K562 (cell line): Measurements from ENCODE around the gene BBLN. TPM values are rescaled to one million over a fixed set of nuclear protein-coding genes. Genes with fewer than 3 reads are reported as not detected.

Experiments
- HDAC2 ChIP-seq: fragments of 450-650 bp; IDR thresholded peaks from 2 replicates; pipeline ENCODE4 v1.6.1; 2016; ENCODE audit warnings: mild to moderate bottlenecking
- HIVEP1 ChIP-seq: fragments of 250-450 bp; sonication (Bioruptor Pico); IDR thresholded peaks from 2 replicates; pipeline ENCODE4 v1.4.0; 2020; ENCODE audit warnings: mild to moderate bottlenecking
- JUND ChIP-seq, 2 experiments: IDR thresholded peaks; 2 replicates in 1 of 2; 3 replicates in 1 of 2; pipeline ENCODE4 v1.6.1; 2011; ENCODE audit warnings: borderline replicate concordance in 2 of 2, low read depth in 2 of 2, low read length in 2 of 2, improper control_type of control experiment in 1 of 2, missing biosample characterization in 1 of 2, missing genetic modification characterization in 1 of 2, missing genetic modification reagents in 1 of 2
- KDM2B ChIP-seq: fragments of 250-450 bp; sonication (Bioruptor Pico); IDR thresholded peaks from 2 replicates; pipeline ENCODE4 v1.8.0; 2021; ENCODE audit warnings: mild to moderate bottlenecking, moderate library complexity
- MLLT1 ChIP-seq, 2 experiments: fragments of 450-650 bp; IDR thresholded peaks; 2 replicates each; pipeline ENCODE4 v1.6.1; 2016
- NONO ChIP-seq, 2 experiments: fragments of 200-400 bp in 1 of 2; fragments of 450-650 bp in 1 of 2; formaldehyde crosslinking in 1 of 2; IDR thresholded peaks; 2 replicates each; pipeline ENCODE4 v1.6.1; 2017; ENCODE audit warnings: low read depth in 2 of 2, mild to moderate bottlenecking in 2 of 2, moderate library complexity in 2 of 2, low read length in 1 of 2
- POLR2AphosphoS5 ChIP-seq: IDR thresholded peaks from 2 replicates; pipeline ENCODE4 v1.6.1; 2011; ENCODE audit warnings: mild to moderate bottlenecking, low read depth, low read length, moderate library complexity; ENCODE audit not compliant: control insufficient read depth, insufficient read depth
- SMARCA5 ChIP-seq: fragments of 450-650 bp; IDR thresholded peaks from 2 replicates; pipeline ENCODE4 v1.6.1; 2016
- STAT6 ChIP-seq: sonication (generic); formaldehyde crosslinking; IDR thresholded peaks from 2 replicates; pipeline ENCODE4 v1.8.1; 2023; ENCODE audit warnings: mild to moderate bottlenecking, missing genetic modification reagents
- TBP ChIP-seq: optimal IDR thresholded peaks from 2 replicates; pipeline ENCODE3; 2011; ENCODE audit warnings: low read depth, low read length, improper control_type of control experiment
- ZNF253 ChIP-seq: fragments of 250-450 bp; sonication (Bioruptor Pico); conservative IDR thresholded peaks from 2 replicates; pipeline ENCODE4 v1.6.1; 2021; ENCODE audit warnings: mild to moderate bottlenecking
- ZNF347 ChIP-seq: fragments of 450-650 bp; formaldehyde crosslinking; IDR thresholded peaks from 2 replicates; pipeline ENCODE4 v1.4.0; 2020; ENCODE audit warnings: low read depth, mild to moderate bottlenecking, moderate library complexity
- ZNF507 ChIP-seq: conservative IDR thresholded peaks from 2 replicates; pipeline ENCODE4 v1.6.1; 2017; ENCODE audit warnings: missing genetic modification characterization, missing compliant biosample characterization
- ZNF583 ChIP-seq: fragments of 250-450 bp; sonication (Bioruptor Pico); IDR thresholded peaks from 2 replicates; pipeline ENCODE4 v1.4.0; 2020
- polyA plus RNA-seq, 8 experiments: library from polyadenylated mRNA; depleted of rRNA in 4 of 8; stranded (reverse) in 5 of 8; unstranded in 3 of 8; fragments of >200 nt; fragmentation: Nextera tagmentation in 2 of 8; fragmentation: Illumina TruSeq in 1 of 8; extraction: Ambion mirVana in 2 of 8; extraction: Trizol in 1 of 8; gene quantifications; 2 replicates each; pipeline versions ENCODE4 v1.2.1 to v1.2.3, GENCODE V29; 2011 to 2014; ENCODE audit warnings: inconsistent platforms in 1 of 8, missing spikeins in 1 of 8
- total RNA-seq, 7 experiments: library from RNA; depleted of rRNA in 6 of 7; stranded (reverse); fragments of >200 nt in 6 of 7; fragmentation: Illumina TruSeq in 2 of 7; extraction: Trizol in 2 of 7; gene quantifications; 2 replicates each; pipeline versions ENCODE4 v1.2.1 to v1.2.3, GENCODE V29; 2011 to 2021; ENCODE audit warnings: low replicate concordance in 1 of 7
- TF ChIP-seq, protein P1 (sequence below): sonication (generic); IDR thresholded peaks from 2 replicates; pipeline ENCODE4 v1.6.1; 2016
- TF ChIP-seq, protein P2 (sequence below): sonication (generic); formaldehyde crosslinking; IDR thresholded peaks from 2 replicates; pipeline ENCODE4 v1.8.0; 2022; ENCODE audit warnings: mild to moderate bottlenecking, missing genetic modification reagents
- TF ChIP-seq, protein P3 (sequence below), 2 experiments: IDR thresholded peaks in 1 of 2; conservative IDR thresholded peaks in 1 of 2; 2 replicates each; pipeline ENCODE4 v1.6.1; 2016; ENCODE audit warnings: low read depth in 2 of 2, mild to moderate bottlenecking in 1 of 2, missing compliant biosample characterization in 1 of 2, missing genetic modification characterization in 1 of 2, moderate library complexity in 1 of 2

Gene BBLN
- total and polyA plus RNA-seq, 9 of the 15 experiments (the other 6 are each of a cell fraction or from before 2014, with no cell fraction given) = 4.2 to 331 (median 87.1) TPM

GRCh38 chr9:128115187-128116103 lies 44.6 kb upstream of the BBLN start (continued):
- TF ChIP-seq SMARCA5 (no peak), JUND (IDR thresholded peaks at IDR 0.05; ENCODE audit: borderline replicate concordance, low read depth, low read length) (peak; percentile 76), JUND (tag; IDR thresholded peaks at IDR 0.05; ENCODE audit: borderline replicate concordance, low read depth, low read length) (peak; percentile 50; the same call in 1 of the 3 replicates), POLR2AphosphoS5 (peak; percentile 97), ZNF347 (CRISPR knock-in tag) (no peak), HDAC2 (peak; percentile 70), TBP (peak; percentile 35), MLLT1 (IDR thresholded peaks at IDR 0.05) (no peak), ZNF253 (CRISPR knock-in tag) (no peak), ZNF583 (peak; percentile 85; the same call in 1 of the 2 replicates), HIVEP1 (CRISPR knock-in tag) (no peak), KDM2B (no peak), STAT6 (CRISPR knock-in tag) (no peak; the same call in 1 of the 2 replicates), ZNF507 (tag) (no peak), NONO (IDR thresholded peaks at IDR 0.05; ENCODE audit: low read depth in 2 of 2, low read length in 1 of 2) (peak in 1 of 2 experiments; percentile 87; a peak in 2 of 4 replicates)
- TF ChIP-seq, protein P1, sequence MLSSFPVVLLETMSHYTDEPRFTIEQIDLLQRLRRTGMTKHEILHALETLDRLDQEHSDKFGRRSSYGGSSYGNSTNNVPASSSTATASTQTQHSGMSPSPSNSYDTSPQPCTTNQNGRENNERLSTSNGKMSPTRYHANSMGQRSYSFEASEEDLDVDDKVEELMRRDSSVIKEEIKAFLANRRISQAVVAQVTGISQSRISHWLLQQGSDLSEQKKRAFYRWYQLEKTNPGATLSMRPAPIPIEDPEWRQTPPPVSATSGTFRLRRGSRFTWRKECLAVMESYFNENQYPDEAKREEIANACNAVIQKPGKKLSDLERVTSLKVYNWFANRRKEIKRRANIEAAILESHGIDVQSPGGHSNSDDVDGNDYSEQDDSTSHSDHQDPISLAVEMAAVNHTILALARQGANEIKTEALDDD = peak; percentile 62; the same call in 1 of the 2 replicates
- TF ChIP-seq, protein P2, sequence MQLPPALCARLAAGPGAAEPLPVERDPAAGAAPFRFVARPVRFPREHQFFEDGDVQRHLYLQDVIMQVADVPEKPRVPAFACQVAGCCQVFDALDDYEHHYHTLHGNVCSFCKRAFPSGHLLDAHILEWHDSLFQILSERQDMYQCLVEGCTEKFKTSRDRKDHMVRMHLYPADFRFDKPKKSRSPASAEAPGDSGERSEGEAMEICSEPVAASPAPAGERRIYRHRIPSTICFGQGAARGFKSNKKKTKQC (CRISPR knock-in tag) = peak; percentile 78
- TF ChIP-seq, protein P3, sequence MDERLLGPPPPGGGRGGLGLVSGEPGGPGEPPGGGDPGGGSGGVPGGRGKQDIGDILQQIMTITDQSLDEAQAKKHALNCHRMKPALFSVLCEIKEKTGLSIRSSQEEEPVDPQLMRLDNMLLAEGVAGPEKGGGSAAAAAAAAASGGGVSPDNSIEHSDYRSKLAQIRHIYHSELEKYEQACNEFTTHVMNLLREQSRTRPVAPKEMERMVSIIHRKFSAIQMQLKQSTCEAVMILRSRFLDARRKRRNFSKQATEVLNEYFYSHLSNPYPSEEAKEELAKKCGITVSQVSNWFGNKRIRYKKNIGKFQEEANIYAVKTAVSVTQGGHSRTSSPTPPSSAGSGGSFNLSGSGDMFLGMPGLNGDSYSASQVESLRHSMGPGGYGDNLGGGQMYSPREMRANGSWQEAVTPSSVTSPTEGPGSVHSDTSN (CRISPR knock-in tag; IDR thresholded peaks at IDR 0.05; ENCODE audit: low read depth) = no peak
- TF ChIP-seq, protein P3 (tag; conservative IDR thresholded peaks at IDR 0.05; ENCODE audit: low read depth) = peak; percentile 78
